ENCODE results near the gene ARID3B. TPM values are rescaled to one million over a fixed set of nuclear protein-coding genes. Genes with fewer than 3 reads are reported as not detected.

Gene ARID3B
- total and polyA plus RNA-seq, 4 donors: 6.6 to 10.5 (median 10.2) TPM

DNA sequence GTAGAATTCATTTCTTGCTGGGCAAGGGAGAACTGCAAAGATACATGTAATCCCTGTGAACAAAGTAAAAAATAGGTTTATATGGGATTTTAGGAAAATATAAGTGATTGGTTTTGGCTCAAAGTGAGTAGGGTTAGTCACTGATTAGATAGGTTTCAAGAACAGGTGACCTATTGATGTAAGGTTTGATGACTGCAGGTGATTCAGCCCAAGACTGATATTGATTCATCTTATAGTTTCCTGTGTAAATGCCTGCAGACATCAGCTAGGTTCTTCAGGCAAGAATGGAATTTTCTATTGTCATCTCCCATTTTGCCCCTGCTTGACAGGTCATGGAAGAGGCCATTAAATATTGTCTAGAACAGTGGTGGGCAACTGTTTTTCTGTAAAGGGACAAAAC, 23.9 kb upstream of the ARID3B start:
- Histone ChIP-seq H3K4me1 (ENCODE audit: control insufficient read depth in 5 of 5, insufficient read depth in 5 of 5, low read length in 5 of 5) (no peaks in the 10 kb centered on the region), H3K27me3 (ENCODE audit: control insufficient read depth in 3 of 3, insufficient read depth in 3 of 3, low read length in 2 of 3) (no peaks in the 10 kb centered on the region), H3K9me3 (ENCODE audit: control insufficient read depth in 4 of 4, insufficient read depth in 3 of 4, low read length in 3 of 4) (no peaks in the 10 kb centered on the region), H3K9ac (ENCODE audit: insufficient read depth in 1 of 2, low read length in 2 of 2) (no peak overlapping the region), H3K27ac (ENCODE audit: low read depth in 1 of 2, low read length in 1 of 2) (no peak overlapping the region), H3K4me3 (no peak overlapping the region), H3K36me3 (ENCODE audit: control insufficient read depth in 4 of 4, insufficient read depth in 4 of 4, low read length in 4 of 4) (no peaks in the 10 kb centered on the region)
- DNase-seq: no peak
- no peak for ATAC-seq (ENCODE audit: insufficient read depth, low FRiP score)
- TF ChIP-seq, protein P1, sequence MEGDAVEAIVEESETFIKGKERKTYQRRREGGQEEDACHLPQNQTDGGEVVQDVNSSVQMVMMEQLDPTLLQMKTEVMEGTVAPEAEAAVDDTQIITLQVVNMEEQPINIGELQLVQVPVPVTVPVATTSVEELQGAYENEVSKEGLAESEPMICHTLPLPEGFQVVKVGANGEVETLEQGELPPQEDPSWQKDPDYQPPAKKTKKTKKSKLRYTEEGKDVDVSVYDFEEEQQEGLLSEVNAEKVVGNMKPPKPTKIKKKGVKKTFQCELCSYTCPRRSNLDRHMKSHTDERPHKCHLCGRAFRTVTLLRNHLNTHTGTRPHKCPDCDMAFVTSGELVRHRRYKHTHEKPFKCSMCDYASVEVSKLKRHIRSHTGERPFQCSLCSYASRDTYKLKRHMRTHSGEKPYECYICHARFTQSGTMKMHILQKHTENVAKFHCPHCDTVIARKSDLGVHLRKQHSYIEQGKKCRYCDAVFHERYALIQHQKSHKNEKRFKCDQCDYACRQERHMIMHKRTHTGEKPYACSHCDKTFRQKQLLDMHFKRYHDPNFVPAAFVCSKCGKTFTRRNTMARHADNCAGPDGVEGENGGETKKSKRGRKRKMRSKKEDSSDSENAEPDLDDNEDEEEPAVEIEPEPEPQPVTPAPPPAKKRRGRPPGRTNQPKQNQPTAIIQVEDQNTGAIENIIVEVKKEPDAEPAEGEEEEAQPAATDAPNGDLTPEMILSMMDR (IDR thresholded peaks at IDR 0.05; ENCODE audit: control extremely low read depth, extremely low read depth): no peak

DNA sequence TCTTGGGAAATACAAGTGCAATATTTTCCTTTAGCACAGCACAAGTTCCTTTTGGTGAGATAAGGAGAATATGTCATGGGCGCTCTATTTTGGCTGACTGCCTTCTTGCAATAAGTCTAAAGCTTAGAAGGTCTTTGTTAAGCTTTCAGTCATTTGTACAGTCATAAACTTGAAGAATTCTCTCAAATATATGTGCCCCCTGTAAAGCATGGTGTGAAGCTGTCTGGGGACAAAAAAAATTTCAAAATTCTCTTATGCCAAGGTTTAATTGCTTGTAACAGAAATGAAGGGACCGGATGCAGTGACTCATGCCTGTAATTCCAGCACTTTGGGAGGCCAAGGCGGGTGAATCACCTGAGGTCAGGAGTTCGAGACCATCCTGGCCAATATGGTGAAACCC, 21.7 kb upstream of the ARID3B start:
- WGBS, 2 donors: 95% methylated on average over 4 of the region's 4 CpGs
- Histone ChIP-seq H3K9me3 (ENCODE audit: control insufficient read depth in 4 of 4, insufficient read depth in 3 of 4, low read length in 3 of 4) (no peaks in the 10 kb centered on the region), H3K4me3 (no peak overlapping the region), H3K9ac (ENCODE audit: insufficient read depth in 1 of 2, low read length in 2 of 2) (no peak overlapping the region), H3K27ac (ENCODE audit: low read depth in 1 of 2, low read length in 1 of 2) (no peak overlapping the region), H3K4me1 (ENCODE audit: control insufficient read depth in 5 of 5, insufficient read depth in 5 of 5, low read length in 5 of 5) (no peaks in the 10 kb centered on the region), H3K36me3 (ENCODE audit: control insufficient read depth in 4 of 4, insufficient read depth in 4 of 4, low read length in 4 of 4) (no peaks in the 10 kb centered on the region), H3K27me3 (ENCODE audit: control insufficient read depth in 3 of 3, insufficient read depth in 3 of 3, low read length in 2 of 3) (no peaks in the 10 kb centered on the region)
- TF ChIP-seq, protein P1 (IDR thresholded peaks at IDR 0.05; ENCODE audit: control extremely low read depth, extremely low read depth): no peak
- DNase-seq (no peak), ATAC-seq (ENCODE audit: insufficient read depth, low FRiP score) (no peak)

DNA sequence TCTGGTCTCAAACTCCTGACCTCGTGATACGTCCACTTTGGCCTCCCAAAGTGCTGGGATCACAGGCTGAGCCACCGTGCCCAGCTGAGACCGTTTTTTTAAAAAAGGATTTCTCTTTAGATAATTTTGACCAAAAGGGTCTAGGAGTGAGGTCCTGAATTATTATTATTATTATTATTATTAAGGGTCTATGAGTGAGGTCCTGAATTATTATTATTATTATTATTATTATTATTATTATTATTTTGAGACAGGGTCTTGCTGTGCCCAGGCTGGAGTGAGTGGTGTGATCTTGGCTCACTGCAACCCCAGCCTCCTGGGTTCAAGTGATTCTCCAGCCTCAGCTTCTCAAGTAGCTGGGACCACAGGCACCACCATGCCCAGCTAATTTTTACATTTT, 20.6 kb upstream of the ARID3B start:
- Histone ChIP-seq H3K9ac (ENCODE audit: insufficient read depth in 1 of 2, low read length in 2 of 2) (no peak overlapping the region), H3K27ac (ENCODE audit: low read depth in 1 of 2, low read length in 1 of 2) (no peak overlapping the region), H3K9me3 (ENCODE audit: control insufficient read depth in 4 of 4, insufficient read depth in 3 of 4, low read length in 3 of 4) (no peaks in the 10 kb centered on the region), H3K4me3 (no peak overlapping the region), H3K36me3 (ENCODE audit: control insufficient read depth in 4 of 4, insufficient read depth in 4 of 4, low read length in 4 of 4) (no peaks in the 10 kb centered on the region), H3K4me1 (ENCODE audit: control insufficient read depth in 5 of 5, insufficient read depth in 5 of 5, low read length in 5 of 5) (no peaks in the 10 kb centered on the region), H3K27me3 (ENCODE audit: control insufficient read depth in 3 of 3, insufficient read depth in 3 of 3, low read length in 2 of 3) (no peaks in the 10 kb centered on the region)
- 93 to 98% methylated on average over 4 of the region's 4 CpGs for WGBS, 2 donors
- ATAC-seq (ENCODE audit: insufficient read depth, low FRiP score) (no peak), DNase-seq (no peak)
- TF ChIP-seq, protein P1 (IDR thresholded peaks at IDR 0.05; ENCODE audit: control extremely low read depth, extremely low read depth): no peak

DNA sequence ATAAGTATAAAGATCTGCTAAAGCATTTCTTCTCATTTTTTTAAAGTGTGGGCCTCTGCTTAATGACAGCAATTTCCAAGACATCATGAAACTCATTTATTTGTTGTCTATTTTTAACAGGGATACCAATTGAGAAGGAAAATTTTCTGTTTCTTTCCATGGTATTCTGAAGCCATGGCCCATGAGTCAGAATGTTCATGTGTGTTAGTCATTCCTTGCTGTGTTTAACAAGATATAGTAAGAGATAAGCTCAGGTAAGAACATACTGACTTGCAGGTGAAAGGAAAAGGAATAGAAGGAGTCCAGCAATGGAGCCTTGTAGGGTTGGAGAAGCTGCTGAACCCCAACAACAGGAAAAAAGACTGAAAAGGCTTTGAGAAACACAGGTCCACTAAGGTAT, 17.0 kb upstream of the ARID3B start:
- H3K27ac ChIP-seq (ENCODE audit: low read depth in 1 of 2, low read length in 1 of 2): no peak overlapping the region
- no peak overlapping the region for H3K9ac ChIP-seq (ENCODE audit: insufficient read depth in 1 of 2, low read length in 2 of 2)
- no peak for ATAC-seq (ENCODE audit: insufficient read depth, low FRiP score)
- no peaks in the 10 kb centered on the region for H3K27me3 ChIP-seq (ENCODE audit: control insufficient read depth in 3 of 3, insufficient read depth in 3 of 3, low read length in 2 of 3)
- H3K4me3 ChIP-seq: no peak overlapping the region
- no peak for DNase-seq
- no peaks in the 10 kb centered on the region for H3K9me3 ChIP-seq (ENCODE audit: control insufficient read depth in 4 of 4, insufficient read depth in 3 of 4, low read length in 3 of 4)
- peaks cover 0 to 3% (median 0%) of the 10 kb centered on the region in 5 donors for H3K4me1 ChIP-seq (ENCODE audit: control insufficient read depth in 5 of 5, insufficient read depth in 5 of 5, low read length in 5 of 5)
- no peaks in the 10 kb centered on the region for H3K36me3 ChIP-seq (ENCODE audit: control insufficient read depth in 4 of 4, insufficient read depth in 4 of 4, low read length in 4 of 4)
- TF ChIP-seq, protein P1 (IDR thresholded peaks at IDR 0.05; ENCODE audit: control extremely low read depth, extremely low read depth): no peak
